Muscle layer of colon (tissue), 2 donors: ENCODE measurements around the gene OSBPL3.

Experiments
- H3K27ac ChIP-seq: one replicate; pipeline ENCODE4 v1.7.0; 2013; ENCODE audit warnings: low read depth, mild to moderate bottlenecking, low read length, moderate library complexity
- H3K27me3 ChIP-seq, 2 donors: one replicate each; pipeline ENCODE4 v1.7.0; 2013; ENCODE audit warnings: low read length in 2 of 2, mild to moderate bottlenecking in 2 of 2; ENCODE audit not compliant: insufficient read depth in 2 of 2, control insufficient read depth in 1 of 2
- H3K36me3 ChIP-seq: one replicate; pipeline ENCODE4 v1.7.0; 2013; ENCODE audit warnings: mild to moderate bottlenecking, low read length; ENCODE audit not compliant: insufficient read depth
- H3K4me1 ChIP-seq: one replicate; pipeline ENCODE4 v1.7.0; 2013; ENCODE audit warnings: mild to moderate bottlenecking, low read length; ENCODE audit not compliant: insufficient read depth
- H3K4me3 ChIP-seq, 2 donors: one replicate each; pipeline ENCODE4 v1.7.0; 2013; ENCODE audit warnings: low read length in 2 of 2, low read depth in 1 of 2, mild to moderate bottlenecking in 1 of 2, moderate library complexity in 1 of 2
- H3K9ac ChIP-seq: one replicate; pipeline ENCODE4 v1.7.0; 2013; ENCODE audit warnings: low read length
- H3K9me3 ChIP-seq: one replicate; pipeline ENCODE4 v1.7.0; 2013; ENCODE audit warnings: mild to moderate bottlenecking, low read length
- donor health status: abdominal sarcoma.
- donor health status: Adenocarcinoma of cecum.

The OSBPL3 gene

DNA sequence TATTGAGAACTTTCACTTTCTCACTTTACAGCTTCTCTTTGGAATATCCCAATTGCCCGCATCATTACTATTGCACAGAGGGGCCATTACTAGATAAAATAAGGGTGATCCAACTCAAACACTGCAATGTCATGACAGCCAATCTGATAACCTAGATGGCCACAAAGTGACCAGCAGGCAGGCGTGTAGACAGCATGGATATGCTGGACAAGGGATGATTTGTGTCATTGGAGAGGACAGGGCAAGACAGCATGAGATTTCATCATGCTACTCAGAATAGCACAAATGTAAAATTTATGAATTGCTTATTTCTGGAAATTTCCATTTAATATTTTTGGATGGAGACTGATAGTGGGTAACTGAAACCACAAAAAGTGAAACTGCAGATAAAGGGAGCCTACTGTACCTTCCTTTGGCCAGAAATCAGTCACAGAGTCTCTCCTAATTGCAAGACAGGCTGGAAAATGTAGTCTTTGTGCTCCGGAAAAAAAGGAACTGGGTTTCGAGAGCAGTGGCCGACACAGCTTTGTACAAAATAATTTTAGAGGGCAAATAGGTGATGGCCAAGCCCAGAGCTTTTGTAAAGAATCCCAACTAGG lies 216.6 kb downstream of the OSBPL3 start:
- H3K4me1 ChIP-seq, result no peaks in the 10 kb centered on the region
- no peak overlapping the region for H3K9ac ChIP-seq
- no peak overlapping the region for H3K27ac ChIP-seq
- H3K27me3 ChIP-seq, result no peaks in the 10 kb centered on the region
- H3K36me3 ChIP-seq, result no peaks in the 10 kb centered on the region
- no peak overlapping the region for H3K4me3 ChIP-seq
- H3K9me3 ChIP-seq, result no peaks in the 10 kb centered on the region

DNA sequence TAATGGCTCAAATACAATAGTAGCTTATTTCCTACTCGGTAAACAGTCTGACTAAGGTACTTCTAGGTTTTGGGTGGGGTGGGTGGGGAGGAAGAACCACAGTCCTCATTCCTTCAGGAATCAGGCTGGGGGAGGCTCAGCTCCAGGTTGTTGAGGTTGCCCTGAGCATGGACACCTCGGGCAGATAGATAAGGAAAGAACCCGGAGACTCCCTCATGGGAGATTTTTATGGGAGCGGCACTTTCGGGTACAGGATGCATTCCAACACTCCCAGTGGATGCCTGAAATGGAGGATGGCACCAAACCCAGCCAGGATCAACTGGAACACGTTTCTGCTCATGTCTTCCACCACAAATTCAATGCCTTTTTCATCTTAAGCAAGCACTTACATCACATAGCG lies 217.2 kb downstream of the OSBPL3 start:
- Histone ChIP-seq H3K9ac (no peak overlapping the region), H3K4me1 (no peaks in the 10 kb centered on the region), H3K4me3 (no peak overlapping the region), H3K9me3 (no peaks in the 10 kb centered on the region), H3K27me3 (no peaks in the 10 kb centered on the region), H3K27ac (no peak overlapping the region), H3K36me3 (no peaks in the 10 kb centered on the region)

DNA sequence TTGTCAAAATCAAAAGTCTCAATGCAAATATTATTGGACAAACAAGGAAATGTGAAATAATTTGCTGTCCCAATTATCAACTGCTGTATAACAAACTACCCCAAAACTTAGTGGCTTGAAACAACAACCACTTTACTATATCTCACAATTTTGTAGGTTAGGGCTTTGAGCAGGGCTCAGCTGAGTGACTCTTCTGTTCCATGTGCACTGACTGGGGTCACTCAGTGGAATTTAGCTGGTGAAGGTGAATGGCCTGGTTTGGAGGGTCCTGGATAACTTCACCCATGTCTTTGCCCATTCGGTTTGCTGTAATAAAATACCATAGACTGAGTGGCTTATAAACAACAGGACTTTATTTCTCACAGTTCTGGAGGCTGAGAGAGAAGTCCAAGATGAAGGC lies 219.0 kb downstream of the OSBPL3 start:
- Histone ChIP-seq H3K9ac (no peak overlapping the region), H3K36me3 (no peaks in the 10 kb centered on the region), H3K27me3 (no peaks in the 10 kb centered on the region), H3K9me3 (no peaks in the 10 kb centered on the region), H3K27ac (no peak overlapping the region), H3K4me3 (no peak overlapping the region), H3K4me1 (no peaks in the 10 kb centered on the region)

DNA sequence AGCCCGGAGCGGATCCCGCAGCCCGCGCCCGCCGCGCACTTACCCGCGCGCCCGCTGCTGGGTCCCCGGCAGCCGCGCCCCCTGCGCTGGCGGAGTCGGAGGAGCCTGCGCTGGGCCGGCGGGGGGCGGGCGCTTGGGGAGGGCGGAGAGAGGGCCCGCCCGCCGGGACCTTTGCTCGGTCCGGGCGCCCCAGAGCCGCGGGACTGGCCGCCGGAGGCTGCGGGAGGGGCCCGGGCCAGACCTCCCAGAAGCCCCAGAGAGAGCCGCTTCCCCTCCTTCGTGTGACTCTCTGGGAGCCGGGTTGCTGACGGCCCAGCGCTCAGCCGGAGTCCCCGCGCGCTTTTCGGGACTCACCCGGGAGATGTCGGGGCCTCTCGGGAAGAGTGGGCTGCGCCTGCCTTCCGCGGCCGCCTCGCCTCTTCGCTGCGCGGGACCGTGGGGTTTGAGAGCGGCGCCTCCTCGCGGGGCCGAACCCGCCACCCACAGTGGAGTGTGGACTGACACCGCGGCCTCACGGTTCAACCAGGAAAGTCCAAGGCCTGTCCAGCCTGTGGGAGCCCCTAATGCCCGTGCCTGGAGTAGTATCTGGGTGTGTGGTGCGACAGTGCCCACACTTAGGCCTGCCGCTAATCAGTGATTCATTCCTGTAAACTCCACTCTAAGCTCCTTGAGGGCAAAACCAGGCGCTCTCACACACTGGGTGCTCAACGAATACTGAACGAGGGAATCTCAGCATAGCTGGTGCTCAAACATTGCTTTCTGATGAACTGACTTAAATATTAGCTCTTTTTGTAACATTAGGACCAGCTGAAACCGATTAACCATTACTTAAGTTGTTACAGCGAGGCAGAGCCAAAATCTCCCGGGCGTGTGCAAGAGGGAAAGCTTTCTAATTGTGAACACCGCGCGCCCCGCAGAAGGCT lies 222.4 kb downstream of the OSBPL3 start, which contains the start of gene GSDME:
TSS of gene GSDME (minus strand) at position 112 of the 923 bp plus-strand sequence. CDS start 7,690 bp downstream, outside the sequence.
- Histone ChIP-seq H3K27me3 (no peaks in the 10 kb centered on the region), H3K9me3 (no peaks in the 10 kb centered on the region), H3K27ac (peak within 1 kb of the TSS; percentile 89)

DNA sequence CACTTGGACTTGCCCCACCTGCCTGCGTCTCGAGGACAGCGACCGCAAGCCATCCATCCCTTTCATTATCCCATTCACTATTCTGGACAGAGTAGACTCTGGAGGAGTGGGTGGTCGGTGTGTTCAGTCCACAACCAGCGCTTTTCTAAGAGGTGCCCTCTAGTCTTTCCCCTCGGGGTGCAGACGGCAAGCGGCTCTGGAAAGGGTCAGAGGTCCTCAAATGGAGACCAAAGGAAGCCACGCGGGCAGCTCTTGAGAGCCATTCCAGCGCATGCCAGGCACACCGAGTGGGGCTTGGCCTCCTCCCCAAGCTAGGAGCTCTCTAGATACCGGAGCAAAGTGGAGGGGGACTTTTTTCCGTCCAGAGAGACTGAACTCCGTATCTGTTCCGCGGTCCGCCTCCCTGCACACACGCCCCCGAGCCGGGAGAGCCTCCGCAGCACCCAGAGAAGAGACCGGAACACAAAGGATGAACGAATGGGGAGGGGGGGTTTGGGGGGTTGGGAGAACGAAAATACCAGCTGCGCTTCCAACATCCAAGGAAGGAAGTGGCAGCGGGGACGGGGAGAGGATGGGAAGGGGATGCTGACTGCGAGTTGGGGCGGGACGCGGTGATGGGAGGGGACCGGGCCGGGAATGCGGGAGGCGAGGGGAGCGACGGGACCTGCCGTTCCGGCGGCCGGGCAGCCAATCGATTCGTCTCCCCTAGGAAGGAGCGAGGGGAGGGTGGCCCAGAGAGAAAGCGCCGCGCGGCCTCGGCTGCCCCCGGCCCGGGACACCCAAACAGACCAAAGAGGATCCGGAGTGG lies 223.2 kb downstream of the OSBPL3 start:
- Histone ChIP-seq H3K4me3 (peak overlapping the region; percentile 75 to 82), H3K27ac (peak overlapping the region; percentile 89), H3K4me1 (no peaks in the 10 kb centered on the region), H3K9me3 (no peaks in the 10 kb centered on the region), H3K27me3 (no peaks in the 10 kb centered on the region), H3K9ac (peak overlapping the region; percentile 17), H3K36me3 (no peaks in the 10 kb centered on the region)

More for the DNA sequence above, 222.4 kb downstream of the OSBPL3 start, which contains the start of gene GSDME:
- H3K4me1 ChIP-seq, result no peaks in the 10 kb centered on the region
- H3K36me3 ChIP-seq, result no peaks in the 10 kb centered on the region
- peak within 1 kb of the TSS; percentile 63 for H3K9ac ChIP-seq
- peak within 1 kb of the TSS; percentile 75 to 82 for H3K4me3 ChIP-seq

DNA sequence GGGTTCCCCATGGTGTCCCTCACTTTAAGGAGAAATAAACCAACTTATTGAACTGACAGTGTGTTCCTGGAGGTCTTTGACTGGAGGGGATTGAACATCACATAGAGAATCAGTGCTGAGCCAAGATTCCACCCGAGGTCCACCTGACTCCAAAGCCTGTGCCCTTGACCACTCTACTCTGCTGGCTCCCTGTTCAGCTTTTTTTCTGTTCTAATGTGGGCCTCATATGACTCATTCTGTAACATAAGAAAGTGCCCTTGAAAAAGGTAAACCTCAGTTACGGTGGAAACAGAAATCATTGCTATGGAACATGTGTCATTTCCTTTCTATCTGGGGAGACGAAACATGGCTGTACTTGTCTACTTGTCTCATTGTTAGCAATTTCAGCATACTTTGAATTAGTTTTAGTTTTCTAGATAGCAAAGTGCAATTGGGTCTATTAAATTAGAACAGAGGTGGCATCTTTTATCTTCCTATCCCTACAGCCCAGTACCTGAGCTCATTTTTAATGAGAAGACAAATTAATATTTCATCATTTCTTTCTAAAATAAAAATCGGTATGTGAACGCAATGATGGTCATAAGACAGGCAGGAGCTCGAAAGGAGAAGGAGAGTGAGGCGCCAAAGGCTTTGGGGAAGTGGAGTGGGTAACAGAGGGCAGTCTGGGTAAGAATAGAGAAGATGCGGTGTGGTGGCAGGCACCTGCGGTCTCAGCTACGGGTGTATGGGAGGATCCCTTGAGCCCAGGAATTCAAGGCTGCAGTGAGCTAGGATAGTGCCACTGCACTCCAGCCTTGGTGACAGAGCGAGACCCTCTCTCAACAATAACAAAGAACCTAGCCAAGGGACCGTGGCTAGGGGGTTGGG lies 224.2 kb downstream of the OSBPL3 start:
- Histone ChIP-seq H3K4me1 (no peaks in the 10 kb centered on the region), H3K4me3 (no peak overlapping the region), H3K36me3 (no peaks in the 10 kb centered on the region), H3K27ac (no peak overlapping the region), H3K27me3 (no peaks in the 10 kb centered on the region), H3K9ac (no peak overlapping the region), H3K9me3 (no peaks in the 10 kb centered on the region)

DNA sequence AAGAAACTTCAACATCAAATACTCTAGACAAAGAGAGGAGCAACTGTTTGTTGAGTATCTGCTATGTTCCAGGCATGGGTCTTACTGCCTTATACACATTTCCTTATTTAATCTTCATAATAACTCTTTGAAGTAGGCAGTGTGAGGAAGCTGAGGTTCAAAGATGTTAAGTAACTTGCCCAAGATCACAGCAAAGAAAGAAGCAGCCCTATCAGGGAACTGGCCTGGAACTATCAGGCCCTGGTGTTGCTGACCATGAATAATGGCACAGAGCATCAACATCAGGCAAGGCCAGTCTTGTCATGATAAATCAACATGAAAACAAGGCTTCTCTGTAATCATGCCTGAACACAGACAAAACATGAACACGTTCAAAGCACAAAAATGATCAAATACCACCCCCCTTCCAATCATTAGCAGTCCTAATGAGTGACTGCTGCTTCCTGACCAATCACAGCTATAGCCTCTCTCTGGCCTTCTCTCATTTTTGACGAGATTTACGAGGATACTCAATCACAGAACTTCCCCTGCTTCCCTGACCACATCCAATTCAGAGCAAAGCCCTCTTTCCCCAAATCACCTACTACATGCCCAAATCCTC lies 225.0 kb downstream of the OSBPL3 start:
- H3K9me3 ChIP-seq, result no peaks in the 10 kb centered on the region
- no peaks in the 10 kb centered on the region for H3K4me1 ChIP-seq
- no peak overlapping the region for H3K27ac ChIP-seq
- no peaks in the 10 kb centered on the region for H3K27me3 ChIP-seq
- no peaks in the 10 kb centered on the region for H3K36me3 ChIP-seq
- H3K9ac ChIP-seq, result no peak overlapping the region
- no peak overlapping the region for H3K4me3 ChIP-seq

DNA sequence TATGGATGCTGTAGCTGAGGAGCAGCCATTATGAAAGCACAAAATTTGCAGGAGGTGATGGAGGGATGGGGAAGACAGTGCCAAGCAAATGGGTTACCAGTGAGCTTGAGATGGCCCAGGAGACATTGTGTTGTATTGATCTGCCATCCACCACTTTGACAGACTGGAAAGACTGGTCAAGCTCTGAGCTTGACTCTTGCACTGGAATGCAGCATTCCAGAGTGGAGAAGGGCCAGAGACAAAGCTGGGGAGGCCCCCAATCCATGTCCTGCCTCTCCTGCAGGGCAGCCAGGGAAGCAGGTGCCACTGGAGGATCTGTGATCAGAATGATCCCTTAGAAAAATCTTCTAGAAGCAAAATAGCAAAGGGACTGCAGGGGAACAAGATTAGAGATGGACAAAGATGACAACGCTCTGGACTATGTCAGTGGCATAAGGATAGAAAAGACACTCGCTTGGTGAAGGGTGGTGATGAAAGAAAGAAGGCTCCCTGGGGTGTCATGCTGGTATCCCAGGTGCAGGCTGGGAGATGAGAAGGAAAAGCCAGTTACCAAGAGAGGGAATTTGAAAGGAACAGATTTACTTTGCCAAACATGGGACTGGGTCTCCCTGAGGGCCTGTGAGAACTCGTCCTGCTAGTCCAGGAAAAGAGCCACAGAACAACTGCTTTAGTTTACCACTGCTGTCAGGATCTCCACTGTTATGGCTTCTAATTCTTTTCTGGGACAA lies 227.7 kb downstream of the OSBPL3 start:
- Histone ChIP-seq H3K4me1 (no peaks in the 10 kb centered on the region), H3K9ac (no peak overlapping the region), H3K4me3 (no peak overlapping the region), H3K36me3 (no peaks in the 10 kb centered on the region), H3K27me3 (no peaks in the 10 kb centered on the region), H3K27ac (no peak overlapping the region), H3K9me3 (no peaks in the 10 kb centered on the region)

DNA sequence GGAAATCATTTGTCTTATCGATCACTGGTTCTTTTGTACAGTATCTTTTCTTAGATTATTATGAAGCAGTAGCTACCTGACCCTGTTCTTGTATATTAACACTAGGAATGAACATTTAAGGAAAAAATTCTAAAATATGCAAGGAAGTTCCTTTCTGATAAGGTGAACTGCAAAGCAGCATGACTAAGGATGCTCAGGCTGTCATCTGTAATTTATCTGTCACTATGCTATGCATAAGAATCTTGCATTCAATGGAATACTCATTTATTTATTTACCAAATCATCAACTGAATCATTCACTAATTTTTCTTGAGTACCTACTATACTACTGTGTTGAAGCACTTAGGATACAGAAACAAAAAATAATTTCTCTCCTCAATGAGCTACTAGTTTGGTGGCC lies 228.5 kb downstream of the OSBPL3 start:
- no peaks in the 10 kb centered on the region for H3K36me3 ChIP-seq
- H3K4me1 ChIP-seq, result no peaks in the 10 kb centered on the region
- no peak overlapping the region for H3K4me3 ChIP-seq
- H3K9me3 ChIP-seq, result no peaks in the 10 kb centered on the region
- no peaks in the 10 kb centered on the region for H3K27me3 ChIP-seq
- H3K27ac ChIP-seq, result no peak overlapping the region
- H3K9ac ChIP-seq, result no peak overlapping the region

DNA sequence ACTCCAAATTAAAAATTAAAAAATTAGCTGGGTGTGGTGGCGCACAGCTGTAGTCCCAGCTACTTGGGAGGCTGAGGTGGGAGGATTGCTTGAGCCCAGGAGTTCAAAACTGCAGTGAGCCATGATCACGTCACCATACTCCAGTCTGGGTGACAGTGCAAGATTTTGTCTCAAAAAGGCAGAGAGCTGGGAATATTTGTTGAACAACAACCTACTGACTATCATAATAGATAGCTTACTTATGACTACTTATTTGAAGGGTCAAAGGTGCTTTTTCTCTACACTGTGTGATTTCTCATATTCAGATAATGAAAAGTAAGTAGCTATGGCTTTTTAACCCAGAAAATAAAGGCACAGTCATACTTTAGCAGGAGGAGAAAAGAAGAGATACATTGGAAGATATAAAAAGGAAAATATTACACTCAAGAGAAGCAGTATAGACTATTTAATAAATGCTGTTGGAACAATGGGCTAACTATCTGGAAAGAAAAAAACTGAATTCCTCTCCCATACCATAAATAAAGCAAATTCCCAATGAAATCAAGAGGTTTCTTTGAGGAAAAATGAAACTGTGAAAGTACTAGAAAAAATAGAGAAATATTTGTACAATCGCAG lies 229.4 kb downstream of the OSBPL3 start:
- Histone ChIP-seq H3K9me3 (no peaks in the 10 kb centered on the region), H3K4me3 (no peak overlapping the region), H3K36me3 (no peaks in the 10 kb centered on the region), H3K27me3 (no peaks in the 10 kb centered on the region), H3K9ac (no peak overlapping the region), H3K4me1 (no peaks in the 10 kb centered on the region), H3K27ac (no peak overlapping the region)
